ENCODE data around the gene HOTAIR. TPM values are rescaled to one million over a fixed set of nuclear protein-coding genes. Genes with fewer than 3 reads are reported as not detected.

Gene HOTAIR
- polyA plus RNA-seq, 2 of the 4 experiments (the other 2 are of a cell fraction) = 0.67 to 0.71 TPM

- no peaks in the 10 kb centered on the region for H3K9me3 ChIP-seq
- ChIA-PET CTCF (interaction anchor here (0.6 to 5.8 kb wide), 25 partner anchors 7 to 375 kb away, joined by 3 to 171 read pairs (median 10); partner anchors contain the start of genes HOXC5, HOXC8 and HOXC9), POLR2A (no interaction called here)
- H3K4me1 ChIP-seq = peaks cover 29% of the 10 kb centered on the region
- DNase-seq (ENCODE audit: low read depth in 1 of 2, low spot score in 1 of 2) (no peak), FAIRE-seq (no peak), ATAC-seq (no peak)
- TF ChIP-seq FOSB (CRISPR knock-in tag; IDR thresholded peaks at IDR 0.05) (no peak), ZNF302 (CRISPR knock-in tag; IDR thresholded peaks at IDR 0.05) (no peak), ZFP36 (IDR thresholded peaks at IDR 0.05; ENCODE audit: borderline replicate concordance, partially characterized antibody) (no peak), EHF (CRISPR knock-in tag; IDR thresholded peaks at IDR 0.05) (no peak), RFX5 (IDR thresholded peaks at IDR 0.05) (no peak), JUN (IDR thresholded peaks at IDR 0.05) (no peak), ESRRA (IDR thresholded peaks at IDR 0.05; ENCODE audit: borderline replicate concordance, low read length) (no peak), NPAS2 (CRISPR knock-in tag; IDR thresholded peaks at IDR 0.05; ENCODE audit: borderline replicate concordance) (no peak), HOXA7 (CRISPR knock-in tag; IDR thresholded peaks at IDR 0.05) (no peak), JUNB (IDR thresholded peaks at IDR 0.05) (no peak), GATA3 (IDR thresholded peaks at IDR 0.05; ENCODE audit: borderline replicate concordance) (no peak), POLR2AphosphoS2 (conservative IDR thresholded peaks at IDR 0.05; ENCODE audit: low read length) (no peak), NR3C1 (IDR thresholded peaks at IDR 0.05) (no peak), BHLHE40 (IDR thresholded peaks at IDR 0.05; ENCODE audit: low read depth, low read length) (no peak), CHD4 (IDR thresholded peaks at IDR 0.05; ENCODE audit: borderline replicate concordance) (no peak)
- TF ChIP-seq, protein P1, sequence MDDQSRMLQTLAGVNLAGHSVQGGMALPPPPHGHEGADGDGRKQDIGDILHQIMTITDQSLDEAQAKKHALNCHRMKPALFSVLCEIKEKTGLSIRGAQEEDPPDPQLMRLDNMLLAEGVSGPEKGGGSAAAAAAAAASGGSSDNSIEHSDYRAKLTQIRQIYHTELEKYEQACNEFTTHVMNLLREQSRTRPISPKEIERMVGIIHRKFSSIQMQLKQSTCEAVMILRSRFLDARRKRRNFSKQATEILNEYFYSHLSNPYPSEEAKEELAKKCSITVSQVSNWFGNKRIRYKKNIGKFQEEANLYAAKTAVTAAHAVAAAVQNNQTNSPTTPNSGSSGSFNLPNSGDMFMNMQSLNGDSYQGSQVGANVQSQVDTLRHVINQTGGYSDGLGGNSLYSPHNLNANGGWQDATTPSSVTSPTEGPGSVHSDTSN (IDR thresholded peaks at IDR 0.05) = no peak
- TF ChIP-seq, protein P2, sequence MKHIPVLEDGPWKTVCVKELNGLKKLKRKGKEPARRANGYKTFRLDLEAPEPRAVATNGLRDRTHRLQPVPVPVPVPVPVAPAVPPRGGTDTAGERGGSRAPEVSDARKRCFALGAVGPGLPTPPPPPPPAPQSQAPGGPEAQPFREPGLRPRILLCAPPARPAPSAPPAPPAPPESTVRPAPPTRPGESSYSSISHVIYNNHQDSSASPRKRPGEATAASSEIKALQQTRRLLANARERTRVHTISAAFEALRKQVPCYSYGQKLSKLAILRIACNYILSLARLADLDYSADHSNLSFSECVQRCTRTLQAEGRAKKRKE (CRISPR knock-in tag; IDR thresholded peaks at IDR 0.05; ENCODE audit: low read depth) = no peak
- peak overlapping the region; percentile 98; the same call in 1 of the 3 replicates for H3K4me2 ChIP-seq
- 92% methylated on average over 48 of the region's 50 CpGs for WGBS (ENCODE audit: missing lambda C conversion rate)
- H3K4me3 ChIP-seq = no peak overlapping the region
- no peak overlapping the region for H3K27ac ChIP-seq
Measured at GRCh38 chr12:53985994-53986685, 11.4 kb upstream of the HOTAIR start.

DNA sequence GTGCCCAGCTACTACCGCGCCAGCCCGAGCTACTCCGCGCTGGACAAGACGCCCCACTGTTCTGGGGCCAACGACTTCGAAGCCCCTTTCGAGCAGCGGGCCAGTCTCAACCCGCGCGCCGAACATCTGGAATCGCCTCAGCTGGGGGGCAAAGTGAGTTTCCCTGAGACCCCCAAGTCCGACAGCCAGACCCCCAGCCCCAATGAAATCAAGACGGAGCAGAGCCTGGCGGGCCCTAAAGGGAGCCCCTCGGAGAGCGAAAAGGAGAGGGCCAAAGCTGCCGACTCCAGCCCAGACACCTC lies 10.9 kb upstream of the HOTAIR start:
- ATAC-seq = no peak
- Histone ChIP-seq H3K4me2 (peak overlapping the region; percentile 98), H3K9me3 (no peaks in the 10 kb centered on the region), H3K4me3 (peak overlapping the region; percentile 60; the same call in 2 of the 3 replicates), H3K4me1 (peaks cover 29% of the 10 kb centered on the region), H3K27ac (peak overlapping the region; percentile 88 to 89; a peak in 5 of 6 replicates)
- no peak for TF ChIP-seq CBX8 (IDR thresholded peaks at IDR 0.05)
- TF ChIP-seq RNF2 (IDR thresholded peaks at IDR 0.05; ENCODE audit: borderline replicate concordance, low read depth) = no peak
- no peak for TF ChIP-seq MAFK (IDR thresholded peaks at IDR 0.05; ENCODE audit: partially characterized antibody)
- no peak for TF ChIP-seq CEBPB (IDR thresholded peaks at IDR 0.05)
- TF ChIP-seq FOSL2 (IDR thresholded peaks at IDR 0.05) = no peak
- TF ChIP-seq FOSL2 (CRISPR knock-in tag; IDR thresholded peaks at IDR 0.05) = no peak
- TF ChIP-seq KDM5A (IDR thresholded peaks at IDR 0.05) = no peak
- TF ChIP-seq CHD2 (IDR thresholded peaks at IDR 0.05; ENCODE audit: low read length, partially characterized antibody) = no peak
- TF ChIP-seq EHF (CRISPR knock-in tag; IDR thresholded peaks at IDR 0.05) = no peak
- no peak for TF ChIP-seq HDAC2 (IDR thresholded peaks at IDR 0.05)
- no peak for TF ChIP-seq JUN (IDR thresholded peaks at IDR 0.05)
- POLR2A ChIA-PET = interaction anchor here (0.6 kb wide), 1 partner anchor 269 kb away, joined by 3 read pairs; no protein-coding TSS in a partner anchor
- DNase-seq (ENCODE audit: low read depth in 1 of 2, low spot score in 1 of 2) = no peak
- CTCF ChIA-PET = interaction anchor here (0.8 to 5.8 kb wide), 28 partner anchors 8 to 375 kb away, joined by 3 to 171 read pairs (median 8); partner anchors contain the start of genes HOTAIR, HOXC4, HOXC5 and HOXC8
- whole genome bisulfite sequencing (ENCODE audit: missing lambda C conversion rate) = 84% methylated on average over 18 of the region's 21 CpGs
- FAIRE-seq = no peak

Measured in A549 (cell line).